Measurements from ENCODE around the gene DGCR2.
"Not testable (repeated sequence)": the region's sequence is repeated elsewhere in the genome, so short reads cannot be mapped to it uniquely, and the experiment has no call there.

DGCR2 gene

GRCh38 chr22:19090586-19091127 is 31.6 kb downstream of the DGCR2 start:
- H3K9ac ChIP-seq (ENCODE audit: low read length): no peak overlapping the region
- H3K4me3 ChIP-seq (ENCODE audit: low read length): no peak overlapping the region
- H3K36me3 ChIP-seq (ENCODE audit: control insufficient read depth, insufficient read depth, low read length): peaks cover 11% of the 10 kb centered on the region
- H3K4me1 ChIP-seq (ENCODE audit: control insufficient read depth, insufficient read depth, low read length): no peaks in the 10 kb centered on the region
- no peak overlapping the region for H3K27ac ChIP-seq (ENCODE audit: low read depth, low read length)
- H3K27me3 ChIP-seq (ENCODE audit: control insufficient read depth, insufficient read depth, low read length): no peaks in the 10 kb centered on the region

GRCh38 chr22:19090183-19090582 is 32.0 kb downstream of the DGCR2 start:
- Histone ChIP-seq H3K4me3 (ENCODE audit: low read length) (no peak overlapping the region), H3K9ac (ENCODE audit: low read length) (no peak overlapping the region), H3K36me3 (ENCODE audit: control insufficient read depth, insufficient read depth, low read length) (peaks cover 11% of the 10 kb centered on the region), H3K27me3 (ENCODE audit: control insufficient read depth, insufficient read depth, low read length) (no peaks in the 10 kb centered on the region), H3K4me1 (ENCODE audit: control insufficient read depth, insufficient read depth, low read length) (no peaks in the 10 kb centered on the region), H3K27ac (ENCODE audit: low read depth, low read length) (no peak overlapping the region)

GRCh38 chr22:19088866-19089595 is 33.2 kb downstream of the DGCR2 start:
- no peaks in the 10 kb centered on the region for H3K4me1 ChIP-seq (ENCODE audit: control insufficient read depth, insufficient read depth, low read length)
- H3K4me3 ChIP-seq (ENCODE audit: low read length): no peak overlapping the region
- peaks cover 11% of the 10 kb centered on the region for H3K36me3 ChIP-seq (ENCODE audit: control insufficient read depth, insufficient read depth, low read length)
- no peaks in the 10 kb centered on the region for H3K27me3 ChIP-seq (ENCODE audit: control insufficient read depth, insufficient read depth, low read length)
- no peak overlapping the region for H3K27ac ChIP-seq (ENCODE audit: low read depth, low read length)
- no peak overlapping the region for H3K9ac ChIP-seq (ENCODE audit: low read length)

- Histone ChIP-seq H3K36me3 (ENCODE audit: control insufficient read depth, insufficient read depth, low read length) (peaks cover 11% of the 10 kb centered on the region), H3K27me3 (ENCODE audit: control insufficient read depth, insufficient read depth, low read length) (no peaks in the 10 kb centered on the region), H3K27ac (ENCODE audit: low read depth, low read length) (no peak overlapping the region), H3K4me1 (ENCODE audit: control insufficient read depth, insufficient read depth, low read length) (no peaks in the 10 kb centered on the region), H3K9ac (ENCODE audit: low read length) (no peak overlapping the region), H3K4me3 (ENCODE audit: low read length) (no peak overlapping the region)
These were observed 35.3 kb downstream of the DGCR2 start for GRCh38 chr22:19086896-19087295.

- Histone ChIP-seq H3K27ac (ENCODE audit: low read depth, low read length) (no peak overlapping the region), H3K9ac (ENCODE audit: low read length) (no peak overlapping the region), H3K4me3 (ENCODE audit: low read length) (no peak overlapping the region), H3K4me1 (ENCODE audit: control insufficient read depth, insufficient read depth, low read length) (no peaks in the 10 kb centered on the region), H3K36me3 (ENCODE audit: control insufficient read depth, insufficient read depth, low read length) (peaks cover 11% of the 10 kb centered on the region), H3K27me3 (ENCODE audit: control insufficient read depth, insufficient read depth, low read length) (no peaks in the 10 kb centered on the region)
These were observed 35.8 kb downstream of the DGCR2 start for GRCh38 chr22:19086417-19086816.

GRCh38 chr22:19085233-19085718 is 36.9 kb downstream of the DGCR2 start:
- H3K27ac ChIP-seq (ENCODE audit: low read depth, low read length): no peak overlapping the region
- H3K4me1 ChIP-seq (ENCODE audit: control insufficient read depth, insufficient read depth, low read length): no peaks in the 10 kb centered on the region
- H3K9ac ChIP-seq (ENCODE audit: low read length): no peak overlapping the region
- no peak overlapping the region for H3K4me3 ChIP-seq (ENCODE audit: low read length)
- no peaks in the 10 kb centered on the region for H3K27me3 ChIP-seq (ENCODE audit: control insufficient read depth, insufficient read depth, low read length)
- H3K36me3 ChIP-seq (ENCODE audit: control insufficient read depth, insufficient read depth, low read length): peaks cover 11% of the 10 kb centered on the region

GRCh38 chr22:19084586-19084985 is 37.6 kb downstream of the DGCR2 start:
- peaks cover 11% of the 10 kb centered on the region for H3K36me3 ChIP-seq (ENCODE audit: control insufficient read depth, insufficient read depth, low read length)
- not testable (repeated sequence) for H3K27ac ChIP-seq (ENCODE audit: low read depth, low read length); H3K9ac ChIP-seq (ENCODE audit: low read length); H3K4me1 ChIP-seq (ENCODE audit: control insufficient read depth, insufficient read depth, low read length); H3K27me3 ChIP-seq (ENCODE audit: control insufficient read depth, insufficient read depth, low read length); H3K4me3 ChIP-seq (ENCODE audit: low read length)

GRCh38 chr22:19084126-19084525 is 38.1 kb downstream of the DGCR2 start:
- peaks cover 11% of the 10 kb centered on the region for H3K36me3 ChIP-seq (ENCODE audit: control insufficient read depth, insufficient read depth, low read length)
- not testable (repeated sequence) for H3K4me1 ChIP-seq (ENCODE audit: control insufficient read depth, insufficient read depth, low read length); H3K27ac ChIP-seq (ENCODE audit: low read depth, low read length); H3K9ac ChIP-seq (ENCODE audit: low read length); H3K27me3 ChIP-seq (ENCODE audit: control insufficient read depth, insufficient read depth, low read length); H3K4me3 ChIP-seq (ENCODE audit: low read length)

- no peak overlapping the region for H3K9ac ChIP-seq (ENCODE audit: low read length)
- no peak overlapping the region for H3K4me3 ChIP-seq (ENCODE audit: low read length)
- no peak overlapping the region for H3K27ac ChIP-seq (ENCODE audit: low read depth, low read length)
- no peaks in the 10 kb centered on the region for H3K4me1 ChIP-seq (ENCODE audit: control insufficient read depth, insufficient read depth, low read length)
- H3K27me3 ChIP-seq (ENCODE audit: control insufficient read depth, insufficient read depth, low read length): no peaks in the 10 kb centered on the region
- peaks cover 5% of the 10 kb centered on the region for H3K36me3 ChIP-seq (ENCODE audit: control insufficient read depth, insufficient read depth, low read length)
These were observed 39.4 kb downstream of the DGCR2 start for GRCh38 chr22:19082793-19083192.

GRCh38 chr22:19082101-19082500 is 40.1 kb downstream of the DGCR2 start:
- Histone ChIP-seq H3K9ac (ENCODE audit: low read length) (no peak overlapping the region), H3K4me1 (ENCODE audit: control insufficient read depth, insufficient read depth, low read length) (no peaks in the 10 kb centered on the region), H3K4me3 (ENCODE audit: low read length) (no peak overlapping the region), H3K36me3 (ENCODE audit: control insufficient read depth, insufficient read depth, low read length) (peaks cover 5% of the 10 kb centered on the region), H3K27ac (ENCODE audit: low read depth, low read length) (no peak overlapping the region), H3K27me3 (ENCODE audit: control insufficient read depth, insufficient read depth, low read length) (no peaks in the 10 kb centered on the region)

GRCh38 chr22:19081351-19081750 is 40.9 kb downstream of the DGCR2 start:
- no peak overlapping the region for H3K27ac ChIP-seq (ENCODE audit: low read depth, low read length)
- no peaks in the 10 kb centered on the region for H3K36me3 ChIP-seq (ENCODE audit: control insufficient read depth, insufficient read depth, low read length)
- no peaks in the 10 kb centered on the region for H3K4me1 ChIP-seq (ENCODE audit: control insufficient read depth, insufficient read depth, low read length)
- no peak overlapping the region for H3K9ac ChIP-seq (ENCODE audit: low read length)
- no peaks in the 10 kb centered on the region for H3K27me3 ChIP-seq (ENCODE audit: control insufficient read depth, insufficient read depth, low read length)
- no peak overlapping the region for H3K4me3 ChIP-seq (ENCODE audit: low read length)

GRCh38 chr22:19080853-19081252 is 41.4 kb downstream of the DGCR2 start:
- Histone ChIP-seq H3K36me3 (ENCODE audit: control insufficient read depth, insufficient read depth, low read length) (no peaks in the 10 kb centered on the region), H3K4me3 (ENCODE audit: low read length) (no peak overlapping the region), H3K4me1 (ENCODE audit: control insufficient read depth, insufficient read depth, low read length) (no peaks in the 10 kb centered on the region), H3K9ac (ENCODE audit: low read length) (no peak overlapping the region), H3K27me3 (ENCODE audit: control insufficient read depth, insufficient read depth, low read length) (no peaks in the 10 kb centered on the region), H3K27ac (ENCODE audit: low read depth, low read length) (no peak overlapping the region)

GRCh38 chr22:19079691-19080090 is 42.5 kb downstream of the DGCR2 start:
- Histone ChIP-seq H3K4me3 (ENCODE audit: low read length) (no peak overlapping the region), H3K9ac (ENCODE audit: low read length) (no peak overlapping the region), H3K27me3 (ENCODE audit: control insufficient read depth, insufficient read depth, low read length) (no peaks in the 10 kb centered on the region), H3K27ac (ENCODE audit: low read depth, low read length) (no peak overlapping the region), H3K36me3 (ENCODE audit: control insufficient read depth, insufficient read depth, low read length) (no peaks in the 10 kb centered on the region), H3K4me1 (ENCODE audit: control insufficient read depth, insufficient read depth, low read length) (no peaks in the 10 kb centered on the region)

All from rectal smooth muscle tissue (tissue), 1 donor.